Fibroblast of mammary gland (primary cell): ENCODE measurements around the gene TWF1.

ENCODE experiments used
- DNase-seq: peaks from one replicate; pipeline ENCODE4 v3.0.0-alpha.2; 2010; ENCODE audit warnings: low read depth
- H3K4me3 ChIP-seq: 2 replicates; pipeline ENCODE4 v1.5.1; 2011; ENCODE audit warnings: low read depth, mild to moderate bottlenecking, low read length, moderate library complexity; ENCODE audit not compliant: control insufficient read depth
- TF ChIP-seq, protein P1 (sequence below): conservative IDR thresholded peaks from 2 replicates; pipeline ENCODE4 v1.5.1; 2011; ENCODE audit warnings: low read depth, low read length, inconsistent platforms; ENCODE audit not compliant: control insufficient read depth, insufficient read depth

The TWF1 gene

DNA sequence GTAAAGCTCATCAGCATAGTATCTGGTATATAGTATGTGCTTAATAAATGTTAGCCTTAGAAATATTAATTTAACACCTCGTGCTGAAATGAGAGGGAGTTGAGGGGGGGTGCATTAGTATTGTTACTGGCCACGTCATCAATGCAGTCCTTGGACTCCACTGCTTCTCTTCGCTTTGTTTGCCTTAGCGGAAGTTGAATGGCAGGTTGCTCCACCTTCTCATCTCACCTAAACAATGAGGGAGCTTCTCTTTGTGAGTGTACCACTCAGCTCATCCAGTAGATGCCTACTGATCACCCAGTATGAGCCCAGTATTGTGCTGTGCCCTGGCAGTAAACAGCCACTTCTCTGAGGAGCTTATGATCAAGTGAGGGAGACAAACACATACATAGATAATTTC is 34.2 kb upstream of the TWF1 start:
- TF ChIP-seq, protein P1, sequence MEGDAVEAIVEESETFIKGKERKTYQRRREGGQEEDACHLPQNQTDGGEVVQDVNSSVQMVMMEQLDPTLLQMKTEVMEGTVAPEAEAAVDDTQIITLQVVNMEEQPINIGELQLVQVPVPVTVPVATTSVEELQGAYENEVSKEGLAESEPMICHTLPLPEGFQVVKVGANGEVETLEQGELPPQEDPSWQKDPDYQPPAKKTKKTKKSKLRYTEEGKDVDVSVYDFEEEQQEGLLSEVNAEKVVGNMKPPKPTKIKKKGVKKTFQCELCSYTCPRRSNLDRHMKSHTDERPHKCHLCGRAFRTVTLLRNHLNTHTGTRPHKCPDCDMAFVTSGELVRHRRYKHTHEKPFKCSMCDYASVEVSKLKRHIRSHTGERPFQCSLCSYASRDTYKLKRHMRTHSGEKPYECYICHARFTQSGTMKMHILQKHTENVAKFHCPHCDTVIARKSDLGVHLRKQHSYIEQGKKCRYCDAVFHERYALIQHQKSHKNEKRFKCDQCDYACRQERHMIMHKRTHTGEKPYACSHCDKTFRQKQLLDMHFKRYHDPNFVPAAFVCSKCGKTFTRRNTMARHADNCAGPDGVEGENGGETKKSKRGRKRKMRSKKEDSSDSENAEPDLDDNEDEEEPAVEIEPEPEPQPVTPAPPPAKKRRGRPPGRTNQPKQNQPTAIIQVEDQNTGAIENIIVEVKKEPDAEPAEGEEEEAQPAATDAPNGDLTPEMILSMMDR, result no peak
- no peak for DNase-seq
- no peak overlapping the region for H3K4me3 ChIP-seq

DNA sequence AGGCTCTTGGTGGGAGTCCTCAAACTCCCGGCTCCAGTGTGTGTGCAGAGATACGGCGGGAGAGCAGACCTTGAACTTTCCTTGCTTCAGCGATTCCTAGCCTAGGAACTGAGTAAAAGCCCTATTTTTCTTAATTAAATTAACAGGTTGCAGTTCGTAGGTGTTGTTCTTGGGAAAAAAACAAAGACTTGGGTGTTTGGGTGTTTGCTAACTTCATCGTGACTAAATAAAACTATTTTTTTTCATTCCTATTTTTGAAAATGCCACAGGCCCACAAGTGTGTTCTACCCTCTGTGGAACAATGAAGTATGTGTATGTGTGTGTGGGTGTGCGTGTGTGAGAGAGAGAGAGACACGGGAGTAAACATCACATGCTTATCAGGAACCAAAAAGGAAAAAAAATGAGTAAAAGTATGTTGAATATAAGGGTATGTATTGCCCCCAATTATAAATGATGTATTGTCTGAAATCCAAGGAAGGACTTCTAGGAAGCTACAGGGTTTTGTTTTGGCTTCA is 30.4 kb upstream of the TWF1 start:
- peak; percentile 35 for DNase-seq
- H3K4me3 ChIP-seq, result peak overlapping the region; percentile 75
- TF ChIP-seq, protein P1, result no peak

DNA sequence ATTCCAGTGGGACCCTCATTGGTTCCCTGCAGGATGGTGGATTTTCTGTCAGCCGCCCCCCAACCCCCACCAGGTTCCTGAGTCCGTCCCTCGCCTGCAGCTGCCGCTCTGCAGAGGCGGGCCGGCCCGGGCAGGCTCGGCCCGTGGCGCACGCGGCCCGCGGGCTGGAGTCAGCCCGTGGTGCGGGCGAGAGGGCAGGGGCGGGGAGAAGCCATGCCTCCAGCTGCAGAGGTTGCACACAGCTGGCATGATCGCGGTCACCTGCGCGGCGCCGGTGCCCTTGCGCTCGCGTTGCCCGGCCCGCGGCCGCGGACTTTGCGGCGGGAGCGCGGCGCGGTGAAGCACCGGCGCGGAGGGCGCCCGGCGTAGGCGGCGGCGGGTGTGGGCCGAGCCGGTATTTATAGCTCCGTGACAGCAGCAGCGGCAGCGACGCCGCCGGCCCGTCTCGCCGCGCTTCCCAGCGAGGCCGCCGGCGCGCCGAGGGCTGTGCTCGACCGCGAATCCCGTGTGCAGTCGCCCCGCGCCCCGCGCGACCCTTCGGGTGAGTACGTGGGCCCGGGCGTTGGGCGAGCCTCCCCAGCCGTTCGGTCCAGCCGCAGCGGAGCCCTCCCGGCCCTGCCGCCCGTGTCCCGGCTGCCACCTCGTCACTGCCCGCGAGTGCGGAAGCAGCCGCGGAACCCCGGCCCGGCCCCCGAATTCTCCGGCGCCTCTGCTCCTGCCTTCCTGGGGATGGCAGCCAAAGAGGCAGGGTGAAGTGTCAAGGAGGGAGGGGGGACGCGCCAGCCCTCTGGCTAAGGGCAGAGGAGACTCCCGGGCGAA is 29.7 kb upstream of the TWF1 start, which contains the start of gene TMEM117:
TMEM117 (plus strand) TSS at position 426 of the 819 bp plus-strand sequence.
- H3K4me3 ChIP-seq, result peak within 1 kb of the TSS; percentile 75
- TF ChIP-seq, protein P1, result no peak
- DNase-seq, result peak; percentile 45

DNA sequence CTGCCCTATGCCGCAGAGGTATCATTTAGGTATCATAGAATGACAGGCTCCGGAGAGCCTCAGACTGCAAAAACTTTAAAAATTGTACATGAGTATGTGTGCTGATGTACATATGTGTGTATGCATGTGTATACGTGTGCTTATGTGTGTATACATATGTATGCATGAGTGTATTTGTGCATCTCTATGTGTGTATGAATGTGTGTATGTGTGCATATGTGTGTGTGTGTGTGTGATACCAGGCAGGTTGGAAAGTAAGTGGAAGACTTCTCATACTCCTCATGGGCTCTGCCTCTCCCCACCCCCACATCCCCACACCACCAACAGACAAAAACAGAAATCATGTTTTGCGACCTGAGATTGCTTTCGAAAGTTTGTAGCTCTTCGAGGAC is 29.1 kb upstream of the TWF1 start:
- peak; percentile 10 for DNase-seq
- H3K4me3 ChIP-seq, result peak overlapping the region; percentile 75

DNA sequence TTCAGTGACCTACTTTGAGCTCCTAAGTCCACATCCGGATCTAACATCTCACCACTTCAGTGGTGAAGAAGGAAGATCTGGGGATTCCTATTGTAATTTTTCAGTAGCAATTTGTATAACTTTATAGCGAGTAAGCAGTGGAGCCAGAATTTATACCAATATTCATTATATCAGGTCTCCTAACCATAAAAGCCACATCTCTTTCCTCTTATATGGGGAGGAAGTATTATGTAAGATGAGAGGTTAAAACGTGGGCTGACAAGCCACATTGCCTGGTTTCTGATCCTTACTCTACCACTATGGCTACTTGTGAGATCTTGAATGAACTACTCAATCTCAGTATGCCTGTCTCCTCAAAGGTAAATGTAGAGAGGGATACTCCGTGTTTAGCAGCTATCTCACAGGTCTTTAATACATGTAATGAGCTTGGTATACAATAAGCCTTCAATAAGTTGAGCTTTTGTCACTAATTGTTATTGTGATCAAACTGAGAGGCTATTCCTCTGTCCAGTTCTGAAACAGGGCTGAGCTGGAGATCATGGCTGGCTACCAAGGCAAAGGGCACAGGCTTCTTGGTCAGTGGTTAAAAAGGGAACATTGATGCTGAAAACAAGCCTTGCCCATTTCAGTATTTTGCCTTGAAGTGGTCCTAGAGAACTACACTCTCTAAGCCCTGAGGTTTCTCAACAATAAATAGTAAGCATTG is 26.5 kb upstream of the TWF1 start:
- H3K4me3 ChIP-seq, result no peak overlapping the region
- DNase-seq, result no peak
- TF ChIP-seq, protein P1, result no peak

More for the DNA sequence above, 29.1 kb upstream of the TWF1 start:
- TF ChIP-seq, protein P1, result no peak

DNA sequence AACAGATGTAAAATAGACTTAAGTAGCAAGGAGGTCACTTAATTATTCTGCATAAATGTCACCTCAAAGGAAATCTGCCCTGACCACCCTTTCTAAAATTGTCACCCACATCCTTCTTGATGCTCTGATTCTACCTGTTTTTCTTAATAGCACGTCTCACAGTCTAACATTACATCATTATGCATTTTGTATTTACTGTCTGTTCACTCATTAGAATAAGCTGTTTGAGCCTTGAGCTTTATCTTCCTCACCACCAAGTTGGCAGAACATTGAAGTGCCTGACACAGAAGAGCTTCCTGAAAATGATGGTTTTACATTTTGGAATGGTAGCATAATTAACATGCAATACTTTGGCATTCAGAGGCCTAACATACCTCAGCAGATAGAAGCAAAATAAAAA is 21.0 kb upstream of the TWF1 start:
- TF ChIP-seq, protein P1, result no peak
- no peak overlapping the region for H3K4me3 ChIP-seq
- DNase-seq, result no peak
